ENCODE measurements around the gene UCN2. TPM values are rescaled to one million over a fixed set of nuclear protein-coding genes. Genes with fewer than 3 reads are reported as not detected.

The UCN2 gene
- total and polyA plus RNA-seq, 4 donors, result 0.07 to 0.18 (median 0.16) TPM; not detected in 1

DNA sequence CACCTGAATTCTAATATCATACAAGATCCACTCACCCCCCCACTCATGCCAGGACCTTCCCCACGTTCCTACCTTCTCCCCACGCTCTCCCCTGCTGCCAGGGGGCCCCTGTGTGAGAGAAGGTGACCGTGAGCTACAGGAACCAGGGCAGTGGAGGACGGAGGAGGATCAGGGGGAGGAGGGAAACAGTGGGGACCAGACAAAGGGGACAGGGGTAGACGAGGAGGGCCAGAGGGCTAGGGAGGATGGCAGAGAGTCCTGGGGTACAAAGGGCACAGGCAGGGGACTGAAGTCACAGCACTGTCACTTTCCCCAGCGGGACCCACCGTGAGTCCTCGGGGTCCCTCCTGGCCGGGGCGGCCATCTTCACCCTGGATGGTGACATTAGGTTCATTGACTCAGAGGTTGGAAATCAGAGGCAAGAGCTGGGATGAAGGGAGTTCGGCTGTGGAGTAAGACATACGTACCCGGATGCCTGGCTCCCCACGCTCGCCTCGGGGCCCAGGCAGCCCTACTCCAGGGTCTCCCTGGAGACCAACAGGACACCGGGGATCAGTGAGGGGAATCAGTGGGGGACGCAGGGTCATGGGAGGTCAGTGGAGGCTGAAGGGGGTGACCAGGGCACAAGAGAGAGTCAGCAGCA is 6.3 kb upstream of the UCN2 start:
- H3K27ac ChIP-seq (ENCODE audit: low read depth in 1 of 2, low read length in 1 of 2), result no peak overlapping the region
- WGBS, 2 donors, result 90 to 94% methylated on average over 18 of the region's 18 CpGs
- H3K36me3 ChIP-seq (ENCODE audit: control insufficient read depth in 4 of 4, insufficient read depth in 4 of 4, low read length in 4 of 4), result no peaks in the 10 kb centered on the region
- H3K4me1 ChIP-seq (ENCODE audit: control insufficient read depth in 5 of 5, insufficient read depth in 5 of 5, low read length in 5 of 5), result no peaks in the 10 kb centered on the region
- TF ChIP-seq, protein P1, sequence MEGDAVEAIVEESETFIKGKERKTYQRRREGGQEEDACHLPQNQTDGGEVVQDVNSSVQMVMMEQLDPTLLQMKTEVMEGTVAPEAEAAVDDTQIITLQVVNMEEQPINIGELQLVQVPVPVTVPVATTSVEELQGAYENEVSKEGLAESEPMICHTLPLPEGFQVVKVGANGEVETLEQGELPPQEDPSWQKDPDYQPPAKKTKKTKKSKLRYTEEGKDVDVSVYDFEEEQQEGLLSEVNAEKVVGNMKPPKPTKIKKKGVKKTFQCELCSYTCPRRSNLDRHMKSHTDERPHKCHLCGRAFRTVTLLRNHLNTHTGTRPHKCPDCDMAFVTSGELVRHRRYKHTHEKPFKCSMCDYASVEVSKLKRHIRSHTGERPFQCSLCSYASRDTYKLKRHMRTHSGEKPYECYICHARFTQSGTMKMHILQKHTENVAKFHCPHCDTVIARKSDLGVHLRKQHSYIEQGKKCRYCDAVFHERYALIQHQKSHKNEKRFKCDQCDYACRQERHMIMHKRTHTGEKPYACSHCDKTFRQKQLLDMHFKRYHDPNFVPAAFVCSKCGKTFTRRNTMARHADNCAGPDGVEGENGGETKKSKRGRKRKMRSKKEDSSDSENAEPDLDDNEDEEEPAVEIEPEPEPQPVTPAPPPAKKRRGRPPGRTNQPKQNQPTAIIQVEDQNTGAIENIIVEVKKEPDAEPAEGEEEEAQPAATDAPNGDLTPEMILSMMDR (IDR thresholded peaks at IDR 0.05; ENCODE audit: control extremely low read depth, extremely low read depth), result no peak
- DNase-seq (no peak), ATAC-seq (ENCODE audit: insufficient read depth, low FRiP score) (no peak)
- no peaks in the 10 kb centered on the region for H3K9me3 ChIP-seq (ENCODE audit: control insufficient read depth in 4 of 4, insufficient read depth in 3 of 4, low read length in 3 of 4)
- H3K4me3 ChIP-seq, result no peak overlapping the region
- H3K27me3 ChIP-seq (ENCODE audit: control insufficient read depth in 3 of 3, insufficient read depth in 3 of 3, low read length in 2 of 3), result no peaks in the 10 kb centered on the region
- H3K9ac ChIP-seq (ENCODE audit: insufficient read depth in 1 of 2, low read length in 2 of 2), result no peak overlapping the region

DNA sequence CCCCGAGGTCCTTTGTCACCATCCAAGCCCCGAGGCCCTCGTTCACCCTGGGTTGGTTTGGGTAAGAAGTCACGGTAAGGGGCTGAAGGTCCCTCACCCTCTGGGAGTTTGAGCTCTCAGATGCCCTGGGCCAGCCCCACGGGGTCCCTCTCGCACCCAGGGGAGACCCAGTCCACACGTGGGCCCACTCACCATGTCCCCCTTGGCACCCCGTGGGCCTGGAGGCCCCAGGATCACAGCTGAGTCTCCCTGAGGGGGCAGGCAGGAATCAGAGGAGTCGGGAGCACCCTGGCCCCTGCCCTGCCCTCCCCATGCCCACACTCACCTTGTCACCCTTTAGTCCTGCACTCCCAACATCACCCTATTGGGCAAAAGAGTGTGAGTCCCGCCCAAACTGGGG is 5.8 kb upstream of the UCN2 start:
- Histone ChIP-seq H3K9ac (ENCODE audit: insufficient read depth in 1 of 2, low read length in 2 of 2) (no peak overlapping the region), H3K4me3 (no peak overlapping the region), H3K4me1 (ENCODE audit: control insufficient read depth in 5 of 5, insufficient read depth in 5 of 5, low read length in 5 of 5) (no peaks in the 10 kb centered on the region), H3K27ac (ENCODE audit: low read depth in 1 of 2, low read length in 1 of 2) (no peak overlapping the region), H3K9me3 (ENCODE audit: control insufficient read depth in 4 of 4, insufficient read depth in 3 of 4, low read length in 3 of 4) (no peaks in the 10 kb centered on the region), H3K36me3 (ENCODE audit: control insufficient read depth in 4 of 4, insufficient read depth in 4 of 4, low read length in 4 of 4) (no peaks in the 10 kb centered on the region), H3K27me3 (ENCODE audit: control insufficient read depth in 3 of 3, insufficient read depth in 3 of 3, low read length in 2 of 3) (no peaks in the 10 kb centered on the region)
- DNase-seq (no peak), ATAC-seq (ENCODE audit: insufficient read depth, low FRiP score) (no peak)
- WGBS, 2 donors, result 86 to 93% methylated on average over 10 of the region's 10 CpGs
- TF ChIP-seq, protein P1 (IDR thresholded peaks at IDR 0.05; ENCODE audit: control extremely low read depth, extremely low read depth), result no peak

DNA sequence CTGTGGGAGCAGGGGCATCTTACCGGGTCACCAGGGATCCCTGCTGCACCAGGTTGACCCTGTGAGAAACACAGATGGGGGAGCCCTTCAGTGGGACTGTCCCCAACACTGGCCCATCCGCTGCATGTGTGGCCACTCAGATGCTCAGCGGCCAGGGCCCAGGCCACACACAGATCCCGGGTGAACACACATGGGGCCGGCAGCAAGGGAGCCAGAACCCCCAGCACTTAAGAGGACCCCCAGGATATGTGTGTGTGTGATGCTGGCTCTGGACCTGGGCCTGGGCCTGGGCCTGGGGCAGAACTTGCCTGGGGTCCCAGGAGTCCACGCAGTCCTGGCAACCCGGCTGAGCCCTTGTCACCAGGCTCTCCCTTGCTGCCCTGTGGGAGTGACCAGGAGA is 4.9 kb upstream of the UCN2 start:
- Histone ChIP-seq H3K4me3 (no peak overlapping the region), H3K4me1 (ENCODE audit: control insufficient read depth in 5 of 5, insufficient read depth in 5 of 5, low read length in 5 of 5) (peaks cover 0 to 2% (median 0%) of the 10 kb centered on the region in 5 donors), H3K36me3 (ENCODE audit: control insufficient read depth in 4 of 4, insufficient read depth in 4 of 4, low read length in 4 of 4) (no peaks in the 10 kb centered on the region), H3K27ac (ENCODE audit: low read depth in 1 of 2, low read length in 1 of 2) (no peak overlapping the region), H3K27me3 (ENCODE audit: control insufficient read depth in 3 of 3, insufficient read depth in 3 of 3, low read length in 2 of 3) (no peaks in the 10 kb centered on the region), H3K9ac (ENCODE audit: insufficient read depth in 1 of 2, low read length in 2 of 2) (no peak overlapping the region), H3K9me3 (ENCODE audit: control insufficient read depth in 4 of 4, insufficient read depth in 3 of 4, low read length in 3 of 4) (no peaks in the 10 kb centered on the region)
- no peak for DNase-seq
- TF ChIP-seq, protein P1 (IDR thresholded peaks at IDR 0.05; ENCODE audit: control extremely low read depth, extremely low read depth), result no peak
- ATAC-seq (ENCODE audit: insufficient read depth, low FRiP score), result no peak
- 92 to 95% methylated on average over 7 of the region's 7 CpGs for WGBS, 2 donors

DNA sequence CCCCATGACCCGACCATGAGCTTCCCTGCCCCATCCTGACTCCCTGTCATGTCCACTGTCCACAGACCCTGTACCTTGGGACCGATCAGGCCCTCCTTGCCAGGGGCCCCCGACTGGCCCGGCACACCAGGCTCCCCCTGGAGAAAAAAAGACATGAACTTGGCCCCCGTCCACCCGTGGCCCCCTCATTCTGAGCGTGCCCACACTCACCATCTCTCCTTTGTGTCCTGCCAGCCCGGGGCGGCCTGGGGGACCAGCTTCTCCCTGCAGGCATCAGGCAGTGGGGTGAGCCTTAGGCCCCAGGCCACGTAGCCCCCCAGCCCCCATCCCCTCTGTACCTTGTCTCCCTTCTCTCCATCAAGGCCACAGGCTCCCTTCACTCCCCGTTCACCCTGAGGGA is 3.9 kb upstream of the UCN2 start:
- TF ChIP-seq, protein P1 (IDR thresholded peaks at IDR 0.05; ENCODE audit: control extremely low read depth, extremely low read depth), result no peak
- no peaks in the 10 kb centered on the region for H3K9me3 ChIP-seq (ENCODE audit: control insufficient read depth in 4 of 4, insufficient read depth in 3 of 4, low read length in 3 of 4)
- ATAC-seq (ENCODE audit: insufficient read depth, low FRiP score), result no peak
- H3K27ac ChIP-seq (ENCODE audit: low read depth in 1 of 2, low read length in 1 of 2), result no peak overlapping the region
- no peak overlapping the region for H3K9ac ChIP-seq (ENCODE audit: insufficient read depth in 1 of 2, low read length in 2 of 2)
- H3K36me3 ChIP-seq (ENCODE audit: control insufficient read depth in 4 of 4, insufficient read depth in 4 of 4, low read length in 4 of 4), result no peaks in the 10 kb centered on the region
- peaks cover 0 to 2% (median 0%) of the 10 kb centered on the region in 5 donors for H3K4me1 ChIP-seq (ENCODE audit: control insufficient read depth in 5 of 5, insufficient read depth in 5 of 5, low read length in 5 of 5)
- no peak overlapping the region for H3K4me3 ChIP-seq
- H3K27me3 ChIP-seq (ENCODE audit: control insufficient read depth in 3 of 3, insufficient read depth in 3 of 3, low read length in 2 of 3), result no peaks in the 10 kb centered on the region
- no peak for DNase-seq
- 92 to 96% methylated on average over 11 of the region's 11 CpGs for WGBS, 2 donors

All from lung (tissue), 12 donors.